HEK293 (cell line): ENCODE measurements around the gene IDI2.

Experiments used
- ELK4 ChIP-seq: IDR thresholded peaks from 2 replicates; pipeline ENCODE4 v1.6.1; 2011; ENCODE audit warnings: mild to moderate bottlenecking, low read depth, low read length, borderline replicate concordance
- HIC1 ChIP-seq: fragments of 450-650 bp; formaldehyde crosslinking; IDR thresholded peaks from 2 replicates; pipeline ENCODE4 v1.5.1; 2016; ENCODE audit warnings: missing biosample characterization, missing genetic modification characterization
- HOXC10 ChIP-seq: sonication (generic); formaldehyde crosslinking; IDR thresholded peaks from 2 replicates; pipeline ENCODE4 v1.8.1; 2023; ENCODE audit warnings: mild to moderate bottlenecking, missing genetic modification reagents
- KLF9 ChIP-seq: fragments of 450-650 bp; formaldehyde crosslinking; IDR thresholded peaks from 2 replicates; pipeline ENCODE4 v1.5.1; 2016; ENCODE audit warnings: missing biosample characterization, missing genetic modification characterization, low read depth
- MYNN ChIP-seq: fragments of 450-650 bp; formaldehyde crosslinking; IDR thresholded peaks from 2 replicates; pipeline ENCODE4 v1.5.1; 2016; ENCODE audit warnings: missing biosample characterization, missing genetic modification characterization, borderline replicate concordance
- PATZ1 ChIP-seq: fragments of 450-650 bp; formaldehyde crosslinking; IDR thresholded peaks from 2 replicates; pipeline ENCODE4 v1.5.1; 2016; ENCODE audit warnings: missing biosample characterization, missing genetic modification characterization
- PRDM4 ChIP-seq: fragments of 450-650 bp; formaldehyde crosslinking; IDR thresholded peaks from 2 replicates; pipeline ENCODE4 v1.5.1; 2017; ENCODE audit warnings: missing biosample characterization, missing genetic modification characterization
- REST ChIP-seq: fragments of 450-650 bp; formaldehyde crosslinking; IDR thresholded peaks from 2 replicates; pipeline ENCODE4 v1.5.1; 2016; ENCODE audit warnings: missing biosample characterization, missing genetic modification characterization
- SP3 ChIP-seq: fragments of 450-650 bp; formaldehyde crosslinking; IDR thresholded peaks from 2 replicates; pipeline ENCODE4 v1.5.1; 2016; ENCODE audit warnings: missing biosample characterization, missing genetic modification characterization
- ZFP41 ChIP-seq: fragments of 450-650 bp; formaldehyde crosslinking; IDR thresholded peaks from 2 replicates; pipeline ENCODE4 v1.5.1; 2016; ENCODE audit warnings: missing biosample characterization, missing genetic modification characterization, borderline replicate concordance
- ZNF133 ChIP-seq: fragments of 450-650 bp; formaldehyde crosslinking; IDR thresholded peaks from 2 replicates; pipeline ENCODE4 v1.5.1; 2016; ENCODE audit warnings: missing biosample characterization, missing genetic modification characterization
- ZNF146 ChIP-seq: fragments of 450-650 bp; formaldehyde crosslinking; IDR thresholded peaks from 2 replicates; pipeline ENCODE4 v1.5.1; 2016; ENCODE audit warnings: missing biosample characterization, missing genetic modification characterization
- ZNF148 ChIP-seq: fragments of 450-650 bp; formaldehyde crosslinking; IDR thresholded peaks from 2 replicates; pipeline ENCODE4 v1.5.0; 2017; ENCODE audit warnings: missing biosample characterization, missing genetic modification characterization, borderline replicate concordance
- ZNF221 ChIP-seq: fragments of 450-650 bp; formaldehyde crosslinking; IDR thresholded peaks from 2 replicates; pipeline ENCODE4 v1.5.1; 2017; ENCODE audit warnings: missing biosample characterization, missing genetic modification characterization, borderline replicate concordance
- ZNF274 ChIP-seq, 2 experiments: fragments of 200-500 bp in 1 of 2; fragments of 450-650 bp in 1 of 2; sonication (Bioruptor generic) in 1 of 2; formaldehyde crosslinking in 1 of 2; IDR thresholded peaks; 2 replicates each; pipeline versions ENCODE4 v1.5.1 to v1.6.1; 2014 to 2016; ENCODE audit warnings: borderline replicate concordance in 1 of 2, inconsistent platforms in 1 of 2, low read length in 1 of 2, missing biosample characterization in 1 of 2, missing genetic modification characterization in 1 of 2
- ZNF311 ChIP-seq: fragments of 450-650 bp; formaldehyde crosslinking; IDR thresholded peaks from 2 replicates; pipeline ENCODE4 v1.5.1; 2017; ENCODE audit warnings: missing biosample characterization, missing genetic modification characterization, borderline replicate concordance
- ZNF416 ChIP-seq: fragments of 450-650 bp; formaldehyde crosslinking; IDR thresholded peaks from 2 replicates; pipeline ENCODE4 v1.5.1; 2016; ENCODE audit warnings: missing biosample characterization, missing genetic modification characterization
- ZNF561 ChIP-seq: fragments of 450-650 bp; IDR thresholded peaks from 2 replicates; pipeline ENCODE4 v1.5.1; 2018; ENCODE audit warnings: missing biosample characterization, missing genetic modification characterization, borderline replicate concordance
- ZNF626 ChIP-seq: fragments of 450-650 bp; sonication (Bioruptor Pico); formaldehyde crosslinking; IDR thresholded peaks from 2 replicates; pipeline ENCODE4 v1.5.1; 2018; ENCODE audit warnings: missing biosample characterization, missing genetic modification characterization, inconsistent platforms
- ZNF654 ChIP-seq: fragments of 450-650 bp; formaldehyde crosslinking; IDR thresholded peaks from 2 replicates; pipeline ENCODE4 v1.5.1; 2016; ENCODE audit warnings: low read depth, missing biosample characterization, missing genetic modification characterization
- ZNF660 ChIP-seq: fragments of 450-650 bp; IDR thresholded peaks from 2 replicates; pipeline ENCODE4 v1.5.1; 2018; ENCODE audit warnings: missing biosample characterization, mild to moderate bottlenecking, missing genetic modification characterization
- ZNF830 ChIP-seq: fragments of 450-650 bp; IDR thresholded peaks from 2 replicates; pipeline ENCODE4 v1.5.0; 2018; ENCODE audit warnings: missing biosample characterization, missing genetic modification characterization, low read depth, mild to moderate bottlenecking, moderate library complexity

Gene IDI2

GRCh38 chr10:1056326-1057105 is 30.9 kb upstream of the IDI2 start, which contains the start of gene WDR37 (continued):
- peak; percentile 68; the same call in 1 of the 2 replicates for TF ChIP-seq HIC1 (tag by site-specific recombination)
- no peak for TF ChIP-seq ZNF311 (tag by site-specific recombination)
- no peak for TF ChIP-seq MYNN (tag by site-specific recombination)
- no peak for TF ChIP-seq ZNF626
- no peak for TF ChIP-seq ZNF148 (tag by site-specific recombination)
- TF ChIP-seq ZNF654: no peak
- TF ChIP-seq SP3: peak; percentile 78
- TF ChIP-seq ZNF830 (tag by site-specific recombination): no peak
- no peak for TF ChIP-seq ZFP41 (tag by site-specific recombination)
- peak; percentile 81 for TF ChIP-seq ZNF660 (tag by site-specific recombination)
- TF ChIP-seq ZNF274 (IDR thresholded peaks at IDR 0.05; ENCODE audit: low read length): no peak
- TF ChIP-seq ZNF274 (tag by site-specific recombination; IDR thresholded peaks at IDR 0.05; ENCODE audit: borderline replicate concordance): no peak
- TF ChIP-seq REST: no peak
- TF ChIP-seq KLF9 (tag by site-specific recombination): peak; percentile 72; the same call in 1 of the 2 replicates
- no peak for TF ChIP-seq PRDM4 (tag by site-specific recombination)
- TF ChIP-seq ELK4: peak; percentile 46; the same call in 1 of the 2 replicates
- peak; percentile 93 for TF ChIP-seq PATZ1 (tag by site-specific recombination)
- peak; percentile 93; the same call in 1 of the 2 replicates for TF ChIP-seq ZNF561 (tag by site-specific recombination)
- no peak for TF ChIP-seq ZNF146 (tag by site-specific recombination)
- no peak for TF ChIP-seq ZNF221
- TF ChIP-seq HOXC10 (CRISPR knock-in tag): peak; percentile 72; the same call in 1 of the 2 replicates
- no peak for TF ChIP-seq ZNF133
- TF ChIP-seq ZNF416 (tag by site-specific recombination): no peak
